NCI-H146 treated with DMSO at 0.1 percent for 48 hours (cell line): ENCODE data around the gene PREP.
"Not testable (repeated sequence)": the region's sequence is repeated elsewhere in the genome, so short reads cannot be mapped to it uniquely, and the experiment has no call there.

Experiments
- DNase-seq: peaks from one replicate; lab custom pipeline; 2025; ENCODE audit not compliant: unreplicated experiment; lab: John Stamatoyannopoulos, UW

The PREP gene

DNA sequence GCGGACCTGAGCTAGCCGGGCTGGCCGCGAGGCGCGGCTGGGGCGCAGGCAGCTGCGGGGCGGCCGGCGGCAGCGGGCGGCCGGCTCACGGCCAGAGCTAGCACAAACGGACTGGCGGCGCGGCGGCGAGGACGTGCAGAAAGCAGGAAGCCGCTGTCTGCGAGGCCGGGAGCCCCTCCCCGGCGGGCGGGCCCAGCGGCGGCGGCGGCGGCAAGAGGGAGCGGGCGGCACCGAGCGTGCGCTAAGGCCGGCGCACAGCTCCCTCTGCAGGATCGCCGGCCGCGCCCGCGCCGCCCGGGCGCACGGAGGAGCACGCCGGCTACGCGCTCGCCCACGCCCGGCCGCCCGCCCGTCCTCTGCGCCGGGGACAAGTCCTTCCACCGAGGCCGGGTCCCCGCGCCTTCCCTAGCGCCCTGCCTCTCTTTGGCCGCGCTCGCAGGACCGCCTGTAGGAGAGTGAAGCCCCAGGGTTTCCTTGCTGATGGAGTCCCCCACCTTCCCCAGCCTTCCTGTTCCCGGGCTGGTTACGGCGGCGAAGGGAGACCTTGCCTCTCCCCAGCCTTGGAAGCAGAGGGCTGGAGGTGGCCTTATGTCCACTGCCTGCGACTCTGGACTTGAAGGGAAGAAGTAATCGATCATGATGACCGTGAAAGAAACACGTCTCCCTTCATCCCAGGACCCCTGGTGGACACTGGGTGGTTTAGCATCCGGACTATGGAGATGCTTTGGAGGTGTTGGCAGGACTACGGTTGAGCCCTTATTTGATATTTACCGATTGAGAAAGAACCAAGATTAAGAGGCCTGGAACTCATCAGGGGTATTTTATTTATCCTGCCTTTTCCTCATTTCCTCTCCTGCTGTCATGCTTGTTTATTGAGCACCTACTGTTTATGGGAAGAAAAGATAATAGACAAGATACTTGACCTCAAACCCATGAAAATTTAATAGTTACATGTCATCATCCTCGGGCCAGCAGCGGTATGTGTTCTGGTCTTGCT is at the start of gene PREP:
Gene PREP, minus strand, starts transcription at position 144 of the 997 bp plus-strand sequence. CDS start 191 bp downstream, outside the sequence.
- peak; percentile 81 for DNase-seq

- no peak for DNase-seq
These were observed 49.5 kb upstream of the PREP start for GRCh38 chr6:105452376-105452775.

DNA sequence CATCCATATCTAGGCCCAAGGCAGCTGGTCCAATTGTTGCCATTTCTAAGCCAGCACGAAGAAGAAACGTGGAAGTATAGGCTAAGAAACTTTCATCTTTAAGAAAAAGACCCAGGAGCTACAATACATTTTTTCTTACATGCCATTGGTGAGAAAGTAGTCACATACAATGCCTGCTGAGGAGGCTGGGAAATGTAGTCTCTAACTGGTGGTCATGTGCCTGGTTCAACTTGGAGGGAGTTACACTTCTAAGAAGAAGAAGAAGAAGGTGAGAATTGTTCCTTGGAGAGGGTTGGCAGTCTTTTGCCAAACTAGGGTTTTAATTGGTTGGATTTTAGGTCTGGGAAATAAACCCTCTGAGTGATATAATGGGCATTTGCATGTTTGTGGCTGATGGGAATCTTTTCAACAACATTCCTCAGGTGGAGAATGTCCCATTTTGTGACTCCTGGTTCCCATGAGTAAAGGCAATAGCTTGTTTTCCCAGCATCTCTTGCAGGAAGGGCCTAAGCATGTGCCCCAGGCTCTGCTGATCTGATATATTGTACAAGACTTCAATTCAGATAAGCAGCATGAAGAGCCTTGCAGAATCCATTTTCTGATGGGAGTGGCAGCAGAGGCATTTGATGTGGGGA is 47.0 kb upstream of the PREP start:
- DNase-seq: no peak

- DNase-seq: no peak
These were observed 42.6 kb upstream of the PREP start for GRCh38 chr6:105445481-105445880.

- no peak for DNase-seq
These were observed 41.1 kb upstream of the PREP start for GRCh38 chr6:105443941-105444340.

GRCh38 chr6:105442369-105442768 is 39.5 kb upstream of the PREP start:
- DNase-seq: no peak

GRCh38 chr6:105437236-105437635 is 34.4 kb upstream of the PREP start:
- DNase-seq: no peak

DNA sequence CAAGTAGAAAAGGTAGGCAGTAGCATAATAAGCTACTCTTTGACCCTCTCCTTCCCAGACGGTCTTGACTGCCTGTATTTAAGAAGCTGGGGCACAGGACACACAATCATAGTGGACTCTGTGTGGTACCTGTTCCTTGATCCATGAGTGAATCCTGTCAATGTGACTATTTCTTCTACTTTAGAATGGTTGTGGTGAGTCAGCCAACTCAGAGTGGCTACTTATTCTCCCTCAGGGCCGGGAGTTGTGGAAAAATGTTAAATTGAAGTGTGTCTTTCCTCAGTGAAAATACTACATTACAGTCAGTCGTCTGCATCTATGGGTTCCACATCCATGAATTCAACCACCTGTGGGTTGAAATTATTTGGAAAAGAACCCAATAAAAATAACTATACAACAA is 30.8 kb upstream of the PREP start:
- no peak for DNase-seq

DNA sequence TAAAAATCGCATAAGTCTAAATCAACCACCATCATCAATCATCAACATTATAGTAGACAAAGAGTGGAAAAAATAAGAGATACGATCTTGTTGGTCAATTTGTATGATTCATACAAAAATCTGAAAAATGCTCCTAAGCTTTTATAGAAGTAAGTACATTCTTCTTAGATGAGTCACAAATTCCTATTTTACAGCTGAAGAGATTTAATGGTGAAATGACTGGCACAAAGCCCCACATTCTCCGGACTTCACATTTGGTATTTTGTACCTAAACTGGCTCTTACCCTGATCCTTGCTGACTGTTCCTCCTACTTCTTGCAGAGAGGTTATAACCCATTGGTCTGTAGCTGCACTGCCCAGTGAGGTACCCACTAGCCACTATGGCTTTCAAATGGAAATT is 29.9 kb upstream of the PREP start:
- no peak for DNase-seq

- DNase-seq: no peak
These were observed 28.3 kb upstream of the PREP start for GRCh38 chr6:105431226-105431625.

DNA sequence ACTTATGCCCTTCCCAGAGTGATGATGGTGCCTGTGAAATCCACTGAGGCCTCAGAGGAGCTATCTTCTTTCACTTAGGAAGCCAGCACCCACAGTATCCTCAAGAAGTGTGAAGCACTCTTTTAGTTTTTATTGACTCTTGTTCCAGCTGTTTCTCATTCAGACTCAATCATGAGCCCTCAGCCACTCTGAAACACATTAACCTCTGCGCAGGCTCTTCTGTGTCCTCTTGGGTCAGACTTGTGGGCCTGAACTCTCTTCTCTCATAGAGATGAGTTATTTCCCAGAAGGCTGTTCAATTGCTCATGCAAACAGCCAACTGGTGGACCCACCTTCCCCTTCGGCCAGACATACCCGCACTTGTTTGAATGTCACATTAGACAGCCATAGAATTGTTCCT is 27.8 kb upstream of the PREP start:
- no peak for DNase-seq

DNA sequence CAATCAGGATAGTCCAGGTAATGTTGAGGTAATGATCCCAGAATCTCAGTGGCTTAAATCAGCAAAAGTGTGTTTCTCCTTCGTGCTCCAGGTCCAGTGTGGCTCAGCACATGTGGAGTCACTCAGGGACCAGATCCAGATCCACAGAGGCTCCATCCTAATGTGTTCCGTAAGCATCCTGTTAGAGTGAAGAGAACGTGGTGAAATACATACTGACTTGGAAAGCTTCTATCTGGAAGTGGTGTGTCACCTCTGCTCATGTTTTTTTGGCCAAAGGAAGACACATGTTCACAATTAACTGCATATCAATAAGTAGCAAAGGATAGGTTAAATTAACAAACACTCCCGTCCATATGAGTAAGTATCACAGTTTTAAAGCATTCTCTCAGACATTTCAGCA is 26.8 kb upstream of the PREP start:
- no peak for DNase-seq

DNA sequence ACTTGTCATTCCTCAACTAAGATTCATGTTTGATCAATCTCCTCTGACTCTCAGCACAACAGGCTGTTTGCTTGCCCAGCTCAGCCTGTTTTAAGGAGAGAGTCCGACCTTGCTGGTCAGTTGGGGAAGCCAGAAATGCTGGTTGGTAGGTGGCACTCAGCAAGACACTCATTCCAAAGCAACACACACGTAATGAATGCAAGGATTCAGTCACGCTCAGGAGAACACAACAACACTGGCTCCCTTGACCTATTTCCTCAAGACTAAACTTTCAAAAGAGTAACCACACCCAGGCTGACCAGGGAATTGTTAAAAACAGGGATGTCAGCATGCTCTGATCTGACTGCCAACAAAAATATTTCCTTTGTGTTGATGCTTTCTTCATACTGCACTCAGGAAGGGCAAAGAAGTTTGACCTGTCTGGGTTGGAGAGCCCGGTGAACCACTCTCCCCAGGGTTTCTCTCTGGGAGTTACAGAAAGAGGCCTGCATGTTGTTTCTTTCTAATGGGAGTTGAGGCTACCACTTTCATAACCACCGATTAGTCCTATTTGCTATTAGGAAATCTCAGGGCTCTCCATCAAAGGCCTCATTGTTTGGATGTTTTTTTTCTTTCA is 25.6 kb upstream of the PREP start:
- no peak for DNase-seq

DNA sequence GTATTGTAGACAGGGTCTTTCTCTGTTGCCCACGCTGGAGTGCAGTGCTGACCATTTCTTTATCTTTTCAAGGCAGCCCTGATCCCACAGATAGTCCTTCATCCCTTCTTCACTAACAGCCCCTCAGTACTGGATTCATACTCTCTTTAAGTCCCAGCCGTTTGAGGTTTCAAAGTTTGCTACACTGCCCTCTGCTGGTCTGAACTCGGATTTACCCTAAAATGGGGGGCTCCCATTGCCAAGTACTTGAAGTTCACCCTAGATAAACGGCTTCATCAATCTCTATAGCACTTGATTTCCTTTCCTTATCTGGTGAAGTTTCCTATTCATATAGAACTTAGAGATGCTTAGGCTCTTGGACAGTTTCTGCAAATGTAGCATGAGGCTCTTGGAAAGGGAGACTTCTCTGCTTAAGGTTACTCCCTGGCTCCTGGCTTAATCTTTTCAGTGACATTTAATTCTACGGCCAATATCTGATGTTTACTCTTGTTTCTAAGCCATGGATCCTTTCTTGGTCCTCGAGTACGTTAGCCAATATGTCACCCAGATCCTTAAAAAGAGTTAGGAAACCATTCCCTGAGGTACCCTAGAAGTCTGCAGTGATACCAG is 21.4 kb upstream of the PREP start:
- no peak for DNase-seq

- DNase-seq: not testable (repeated sequence)
These were observed 14.1 kb upstream of the PREP start for GRCh38 chr6:105416971-105417370.

- no peak for DNase-seq
These were observed 6.9 kb upstream of the PREP start for GRCh38 chr6:105409734-105410133.

- peak; percentile 44 for DNase-seq
These were observed 568 bp downstream of the PREP start for GRCh38 chr6:105402090-105402938.

DNA sequence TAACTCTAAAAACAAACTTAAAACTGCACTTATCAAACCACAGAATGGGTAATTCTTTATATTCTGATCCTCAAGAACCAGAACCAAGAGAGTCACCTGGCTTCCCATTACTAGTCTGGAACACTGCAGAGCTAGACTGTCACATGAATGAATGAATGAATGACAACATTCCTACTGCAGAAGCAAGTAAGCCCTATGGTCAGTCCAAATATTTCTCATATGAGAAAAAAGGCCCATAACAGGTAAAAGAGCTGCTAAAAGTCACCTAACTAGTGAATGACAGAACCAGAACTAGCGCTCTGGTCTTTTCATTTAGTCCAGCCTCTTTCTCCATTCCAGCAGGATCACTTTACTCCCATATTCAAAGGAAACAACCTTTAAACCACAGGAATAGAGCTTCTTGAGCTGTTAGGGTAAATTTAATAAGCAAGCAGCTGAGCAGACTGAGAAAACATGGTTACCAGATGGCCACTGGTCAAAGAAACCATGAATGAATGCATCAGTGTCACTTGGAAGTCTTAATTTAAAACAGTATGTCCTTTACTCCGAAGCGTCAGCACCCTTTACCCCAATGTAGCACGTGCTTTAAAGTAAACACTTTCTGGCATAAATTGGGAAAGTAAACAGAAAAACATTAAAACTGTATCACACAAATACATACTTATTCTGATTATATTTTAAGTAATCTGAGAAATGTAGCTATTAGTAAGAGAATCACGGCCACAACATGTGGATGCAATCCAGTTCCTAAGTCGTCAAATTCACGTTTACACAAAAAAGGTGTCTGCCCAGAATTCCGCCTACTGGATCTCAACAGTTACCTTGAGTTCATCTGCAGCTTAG is 1.4 kb downstream of the PREP start:
- DNase-seq: no peak

- no peak for DNase-seq
These were observed 2.4 kb downstream of the PREP start for GRCh38 chr6:105400501-105400900.

DNA sequence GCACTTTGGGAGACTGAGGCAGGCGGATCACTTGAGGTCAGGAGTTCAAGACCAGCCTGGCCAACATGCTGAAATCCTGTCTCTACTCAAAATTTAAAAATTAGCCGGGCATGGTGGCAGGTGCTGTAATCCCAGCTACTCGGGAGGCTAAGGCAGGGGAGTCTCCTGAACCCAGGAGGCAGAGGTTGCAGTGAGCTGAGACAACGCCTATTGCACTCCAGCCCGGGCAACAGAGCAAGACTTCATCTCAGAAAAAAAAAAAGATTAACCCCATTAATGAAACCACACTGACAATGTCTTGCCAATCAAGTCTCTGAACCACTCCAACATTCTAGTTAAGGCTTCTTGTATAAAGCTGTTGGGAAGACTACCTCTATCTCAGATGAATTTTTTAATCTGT is 4.0 kb downstream of the PREP start:
- no peak for DNase-seq
